Natural killer cell treated with Interleukin-12 subunit alpha and Interleukin-12 subunit beta and Interleukin-15 and Interleukin-18, amount 100 ng/mL, for 72 hours (primary cell): ENCODE measurements around the gene EPHA6. TPM values are rescaled to one million over a fixed set of nuclear protein-coding genes. Genes with fewer than 3 reads are reported as not detected.
A peak's percentile ranks its signal among the peaks of the same experiment; 100 is the strongest.

Experiments used
- ATAC-seq, 2 donors: fragments of 150-1000 bp; cut with Tn5 transposase in 1 of 2; sonication (Bioruptor Pico), chemical (Tn5 transposase) in 1 of 2; 2 replicates each; pipeline ENCODE4 v1.10.0; 2021
- DNase-seq: peaks from one replicate; pipeline ENCODE4 v3.0.0; 2022; ENCODE audit warnings: low spot score
- H3K27ac Mint-ChIP-seq, 2 donors: 1 replicate in 1 of 2; 2 replicates in 1 of 2; pipeline ENCODE4 v1.8.0; 2022; ENCODE audit warnings: mixed read lengths in 2 of 2, mild to moderate bottlenecking in 1 of 2, moderate library complexity in 1 of 2
- H3K27me3 Mint-ChIP-seq, 2 donors: 1 replicate in 1 of 2; 2 replicates in 1 of 2; pipeline ENCODE4 v1.8.0; 2022; ENCODE audit warnings: mixed read lengths in 2 of 2
- H3K36me3 Mint-ChIP-seq: one replicate; pipeline ENCODE4 v1.8.0; 2022; ENCODE audit warnings: mixed read lengths
- H3K4me1 Mint-ChIP-seq, 2 donors: 1 replicate in 1 of 2; 2 replicates in 1 of 2; pipeline ENCODE4 v1.8.0; 2022; ENCODE audit warnings: low read depth in 2 of 2, mixed read lengths in 2 of 2, mild to moderate bottlenecking in 1 of 2
- H3K4me3 Mint-ChIP-seq: one replicate; pipeline ENCODE4 v1.8.0; 2022; ENCODE audit warnings: mixed read lengths
- H3K9me3 Mint-ChIP-seq: 2 replicates; pipeline ENCODE4 v1.8.0; 2022; ENCODE audit warnings: mixed read lengths
- total RNA-seq, 2 donors: library from RNA; stranded (reverse); gene quantifications; one replicate each; pipeline ENCODE4 v1.2.3, GENCODE V29; 2022

Gene EPHA6
- total RNA-seq: not detected

GRCh38 chr3:96813820-96814650 is at the start of gene EPHA6:
Gene EPHA6 (plus strand): TSS chr3:96814594.
- DNase-seq (no peak), ATAC-seq (peak; percentile 32 to 36)
- Mint-ChIP-seq H3K9me3 (no peaks in the 10 kb centered on the region), H3K27me3 (peaks cover 12 to 17% of the 10 kb centered on the region in 2 donors), H3K36me3 (peaks cover 4% of the 10 kb centered on the region), H3K4me1 (peaks cover 0 to 4% of the 10 kb centered on the region in 2 donors), H3K27ac (no peak within 1 kb of the TSS), H3K4me3 (no peak within 1 kb of the TSS)

GRCh38 chr3:96776818-96777217 is 37.6 kb upstream of the EPHA6 start:
- no peak for ATAC-seq
- H3K9me3 Mint-ChIP-seq: peaks cover 16% of the 10 kb centered on the region

GRCh38 chr3:96779810-96780209 is 34.6 kb upstream of the EPHA6 start:
- Mint-ChIP-seq H3K27me3 (no peaks in the 10 kb centered on the region), H3K4me1 (no peaks in the 10 kb centered on the region), H3K36me3 (no peaks in the 10 kb centered on the region), H3K9me3 (peaks cover 13% of the 10 kb centered on the region), H3K27ac (no peak overlapping the region), H3K4me3 (no peak overlapping the region)
- ATAC-seq (no peak), DNase-seq (no peak)

More at GRCh38 chr3:96776818-96777217, 37.6 kb upstream of the EPHA6 start:
- no peak overlapping the region for H3K27ac Mint-ChIP-seq
- H3K4me1 Mint-ChIP-seq: no peaks in the 10 kb centered on the region
- H3K4me3 Mint-ChIP-seq: no peak overlapping the region
- peaks cover 9% of the 10 kb centered on the region for H3K36me3 Mint-ChIP-seq
- no peak for DNase-seq
- no peaks in the 10 kb centered on the region for H3K27me3 Mint-ChIP-seq

- ATAC-seq: no peak
Observed at GRCh38 chr3:96796101-96796500, 18.3 kb upstream of the EPHA6 start.

GRCh38 chr3:96803870-96804269 is 10.5 kb upstream of the EPHA6 start:
- Mint-ChIP-seq H3K9me3 (peaks cover 10% of the 10 kb centered on the region), H3K4me1 (no peaks in the 10 kb centered on the region), H3K36me3 (no peaks in the 10 kb centered on the region), H3K4me3 (no peak overlapping the region), H3K27ac (no peak overlapping the region), H3K27me3 (no peaks in the 10 kb centered on the region)
- no peak for DNase-seq
- ATAC-seq: no peak

More at GRCh38 chr3:96796101-96796500, 18.3 kb upstream of the EPHA6 start:
- Mint-ChIP-seq H3K4me3 (no peak overlapping the region), H3K27ac (no peak overlapping the region), H3K4me1 (no peaks in the 10 kb centered on the region), H3K9me3 (peaks cover 27% of the 10 kb centered on the region), H3K36me3 (peaks cover 4% of the 10 kb centered on the region), H3K27me3 (no peaks in the 10 kb centered on the region)
- no peak for DNase-seq

GRCh38 chr3:96806341-96806740 is 8.1 kb upstream of the EPHA6 start:
- ATAC-seq (no peak), DNase-seq (no peak)
- Mint-ChIP-seq H3K4me3 (no peak overlapping the region), H3K27me3 (no peaks in the 10 kb centered on the region), H3K36me3 (no peaks in the 10 kb centered on the region), H3K4me1 (no peaks in the 10 kb centered on the region), H3K9me3 (peaks cover 2% of the 10 kb centered on the region), H3K27ac (no peak overlapping the region)

- peaks cover 12 to 17% of the 10 kb centered on the region in 2 donors for H3K27me3 Mint-ChIP-seq
- no peak overlapping the region for H3K27ac Mint-ChIP-seq
- H3K36me3 Mint-ChIP-seq: peaks cover 4% of the 10 kb centered on the region
- H3K4me1 Mint-ChIP-seq: peaks cover 0 to 4% of the 10 kb centered on the region in 2 donors
- H3K4me3 Mint-ChIP-seq: no peak overlapping the region
- no peak for DNase-seq
- peak; percentile 68 to 73 for ATAC-seq
- no peaks in the 10 kb centered on the region for H3K9me3 Mint-ChIP-seq
Observed at GRCh38 chr3:96813134-96813819, 1.1 kb upstream of the EPHA6 start.

- Mint-ChIP-seq H3K36me3 (peaks cover 4% of the 10 kb centered on the region), H3K27me3 (peaks cover 12 to 17% of the 10 kb centered on the region in 2 donors), H3K27ac (no peak overlapping the region), H3K9me3 (peaks cover 5% of the 10 kb centered on the region), H3K4me3 (no peak overlapping the region), H3K4me1 (peaks cover 0 to 4% of the 10 kb centered on the region in 2 donors)
- DNase-seq (no peak), ATAC-seq (no peak)
Observed at GRCh38 chr3:96814651-96815567, 515 bp downstream of the EPHA6 start.

GRCh38 chr3:96831175-96831574 is 16.8 kb downstream of the EPHA6 start:
- no peak overlapping the region for H3K27ac Mint-ChIP-seq
- no peaks in the 10 kb centered on the region for H3K27me3 Mint-ChIP-seq
- peaks cover 7% of the 10 kb centered on the region for H3K9me3 Mint-ChIP-seq
- no peak overlapping the region for H3K4me3 Mint-ChIP-seq
- ATAC-seq (no peak), DNase-seq (no peak)
- no peaks in the 10 kb centered on the region for H3K36me3 Mint-ChIP-seq
- no peaks in the 10 kb centered on the region for H3K4me1 Mint-ChIP-seq

GRCh38 chr3:96833301-96833700 is 18.9 kb downstream of the EPHA6 start:
- H3K4me1 Mint-ChIP-seq: no peaks in the 10 kb centered on the region
- peaks cover 16% of the 10 kb centered on the region for H3K9me3 Mint-ChIP-seq
- no peaks in the 10 kb centered on the region for H3K36me3 Mint-ChIP-seq
- H3K4me3 Mint-ChIP-seq: no peak overlapping the region
- no peak overlapping the region for H3K27ac Mint-ChIP-seq
- ATAC-seq (no peak), DNase-seq (no peak)
- H3K27me3 Mint-ChIP-seq: no peaks in the 10 kb centered on the region

GRCh38 chr3:96836153-96836915 is 21.9 kb downstream of the EPHA6 start:
- DNase-seq: no peak
- Mint-ChIP-seq H3K27me3 (no peaks in the 10 kb centered on the region), H3K4me1 (no peaks in the 10 kb centered on the region), H3K4me3 (no peak overlapping the region), H3K27ac (no peak overlapping the region), H3K36me3 (no peaks in the 10 kb centered on the region), H3K9me3 (peaks cover 26% of the 10 kb centered on the region)
- no peak for ATAC-seq

- Mint-ChIP-seq H3K36me3 (no peaks in the 10 kb centered on the region), H3K27ac (no peak overlapping the region), H3K27me3 (no peaks in the 10 kb centered on the region), H3K4me1 (no peaks in the 10 kb centered on the region), H3K9me3 (peaks cover 17% of the 10 kb centered on the region), H3K4me3 (no peak overlapping the region)
- no peak for DNase-seq
- no peak for ATAC-seq
Observed at GRCh38 chr3:96843505-96844203, 29.3 kb downstream of the EPHA6 start.

- H3K27ac Mint-ChIP-seq: no peak overlapping the region
- H3K4me3 Mint-ChIP-seq: no peak overlapping the region
- H3K27me3 Mint-ChIP-seq: no peaks in the 10 kb centered on the region
- DNase-seq: no peak
- H3K4me1 Mint-ChIP-seq: no peaks in the 10 kb centered on the region
- H3K9me3 Mint-ChIP-seq: peaks cover 17% of the 10 kb centered on the region
- no peaks in the 10 kb centered on the region for H3K36me3 Mint-ChIP-seq
- no peak for ATAC-seq
Observed at GRCh38 chr3:96844204-96844514, 29.8 kb downstream of the EPHA6 start.
